ENCODE measurements around the gene CEND1.

Gene CEND1

GRCh38 chr11:789943-790342, at the start of gene CEND1:
CEND1 (minus strand) TSS chr11:790090; CDS start chr11:788576, 1,514 bp downstream.
- peak in 1 of 2 donors; percentile 52 for DNase-seq (ENCODE audit: low read depth in 2 of 2)

GRCh38 chr11:839280-839623, 49.4 kb upstream of the CEND1 start:
- no peak for DNase-seq (ENCODE audit: low read depth in 2 of 2)

- no peak for DNase-seq (ENCODE audit: low read depth in 2 of 2)
Observed at GRCh38 chr11:838441-839279, 48.8 kb upstream of the CEND1 start.

- DNase-seq (ENCODE audit: low read depth in 2 of 2): no peak
Observed at GRCh38 chr11:837990-838307, 48.1 kb upstream of the CEND1 start.

GRCh38 chr11:837189-837989, 47.5 kb upstream of the CEND1 start:
- DNase-seq (ENCODE audit: low read depth in 2 of 2): no peak

- no peak for DNase-seq (ENCODE audit: low read depth in 2 of 2)
Observed at GRCh38 chr11:836700-837099, 46.8 kb upstream of the CEND1 start.

GRCh38 chr11:836274-836673, 46.4 kb upstream of the CEND1 start:
- no peak for DNase-seq (ENCODE audit: low read depth in 2 of 2)

- DNase-seq (ENCODE audit: low read depth in 2 of 2): no peak
Observed at GRCh38 chr11:834371-835316, 44.8 kb upstream of the CEND1 start.

- DNase-seq (ENCODE audit: low read depth in 2 of 2): no peak
Observed at GRCh38 chr11:833849-834311, 44.0 kb upstream of the CEND1 start.

- no peak for DNase-seq (ENCODE audit: low read depth in 2 of 2)
Observed at GRCh38 chr11:833114-833791, 43.4 kb upstream of the CEND1 start.

GRCh38 chr11:832529-833113, 42.7 kb upstream of the CEND1 start, which contains the start of gene CD151:
CD151 (plus strand) TSS chr11:832952; CDS start chr11:836070, 3,118 bp downstream.
- DNase-seq (ENCODE audit: low read depth in 2 of 2): peak in 1 of 2 donors; percentile 44

- DNase-seq (ENCODE audit: low read depth in 2 of 2): no peak
Observed at GRCh38 chr11:831961-832528, 42.2 kb upstream of the CEND1 start.

- DNase-seq (ENCODE audit: low read depth in 2 of 2): no peak
Observed at GRCh38 chr11:831118-831864, 41.4 kb upstream of the CEND1 start.

GRCh38 chr11:830295-831117, 40.6 kb upstream of the CEND1 start:
- peak; percentile 42 to 48 for DNase-seq (ENCODE audit: low read depth in 2 of 2)

GRCh38 chr11:829847-830294, 40.0 kb upstream of the CEND1 start:
- no peak for DNase-seq (ENCODE audit: low read depth in 2 of 2)

- no peak for DNase-seq (ENCODE audit: low read depth in 2 of 2)
Observed at GRCh38 chr11:829176-829846, 39.4 kb upstream of the CEND1 start.

- DNase-seq (ENCODE audit: low read depth in 2 of 2): no peak
Observed at GRCh38 chr11:828506-829175, 38.8 kb upstream of the CEND1 start.

GRCh38 chr11:827897-828192, 38.0 kb upstream of the CEND1 start, which contains the start of gene CRACR2B:
CRACR2B (plus strand) TSS chr11:827919; CDS start chr11:828608, 689 bp downstream.
- DNase-seq (ENCODE audit: low read depth in 2 of 2): no peak

Measured in stimulated activated CD4-positive, alpha-beta T cell treated with anti-CD3 and anti-CD28 coated beads, Interleukin-4, amount 100 ng/mL, for 48 hours (primary cell).